Loucy (cell line): Measurements from ENCODE around the gene TNIP1.

Experiments
- H2AFZ ChIP-seq: fragments of 200-600 bp; sonication (generic); 2 replicates; pipeline ENCODE4 v1.6.0; 2016; ENCODE audit warnings: antibody characterized with exemption, mild to moderate bottlenecking, low read length, moderate library complexity
- H3F3A ChIP-seq: fragments of 200-600 bp; 2 replicates; pipeline ENCODE4 v1.6.0; 2016; ENCODE audit warnings: antibody characterized with exemption, low read depth, mild to moderate bottlenecking
- H3K27me3 ChIP-seq: fragments of 200-600 bp; sonication (generic); 2 replicates; pipeline ENCODE4 v1.6.1; 2014; ENCODE audit warnings: low read length, mild to moderate bottlenecking; ENCODE audit not compliant: insufficient read depth, poor library complexity, severe bottlenecking
- H3K36me3 ChIP-seq: fragments of 200-600 bp; sonication (generic); 2 replicates; pipeline ENCODE4 v1.6.1; 2016; ENCODE audit warnings: low read length; ENCODE audit not compliant: insufficient read depth
- H3K4me1 ChIP-seq: fragments of 200-600 bp; sonication (generic); 2 replicates; pipeline ENCODE4 v1.5.1; 2014; ENCODE audit warnings: low read length, mild to moderate bottlenecking; ENCODE audit not compliant: insufficient read depth, poor library complexity, severe bottlenecking
- H3K4me2 ChIP-seq: fragments of 200-600 bp; sonication (generic); 2 replicates; pipeline ENCODE4 v1.6.0; 2014; ENCODE audit warnings: antibody characterized with exemption, low read length, low read depth, mild to moderate bottlenecking; ENCODE audit not compliant: poor library complexity, severe bottlenecking
- H3K4me3 ChIP-seq: fragments of 200-600 bp; sonication (generic); 2 replicates; pipeline ENCODE4 v1.5.1; 2014; ENCODE audit warnings: low read length, mild to moderate bottlenecking, mixed read lengths; ENCODE audit not compliant: poor library complexity, severe bottlenecking
- H3K79me2 ChIP-seq: fragments of 200-600 bp; sonication (generic); 2 replicates; pipeline ENCODE4 v1.6.1; 2014; ENCODE audit warnings: low read length; ENCODE audit not compliant: insufficient read depth
- H3K9ac ChIP-seq: fragments of 200-600 bp; sonication (generic); 2 replicates; pipeline ENCODE4 v1.6.0; 2014; ENCODE audit warnings: mild to moderate bottlenecking, low read depth, low read length, moderate library complexity; ENCODE audit not compliant: poor library complexity, severe bottlenecking
- H3K9me2 ChIP-seq: fragments of 200-600 bp; sonication (generic); replicated peaks from 2 replicates; pipeline ENCODE4 v1.6.1; 2016; ENCODE audit warnings: low read depth, low read length, mixed read lengths
- H3K9me3 ChIP-seq: fragments of 200-600 bp; sonication (generic); 2 replicates; pipeline ENCODE4 v1.6.1; 2014; ENCODE audit warnings: mild to moderate bottlenecking, antibody characterized with exemption, low read length, low read depth; ENCODE audit not compliant: insufficient read depth
- H4K20me1 ChIP-seq: fragments of 200-600 bp; sonication (generic); 2 replicates; pipeline ENCODE4 v1.6.0; 2014; ENCODE audit warnings: antibody characterized with exemption, low read length, mild to moderate bottlenecking; ENCODE audit not compliant: insufficient read depth, poor library complexity, severe bottlenecking
- EZH2phosphoT487 ChIP-seq: fragments of 200-600 bp; IDR thresholded peaks from 2 replicates; pipeline ENCODE4 v1.6.1; 2018; ENCODE audit warnings: antibody characterized with exemption, mild to moderate bottlenecking, moderate library complexity, borderline replicate concordance
- TF ChIP-seq, protein P1 (sequence below): fragments of 200-600 bp; sonication (generic); conservative IDR thresholded peaks from 2 replicates; pipeline ENCODE4 v1.5.1; 2014; ENCODE audit warnings: mild to moderate bottlenecking, antibody characterized with exemption, low read length

Gene TNIP1

GRCh38 chr5:151041577-151042268, 39.1 kb downstream of the TNIP1 start:
- Histone ChIP-seq H3K36me3 (peaks cover 99% of the 10 kb centered on the region), H3K4me3 (no peak overlapping the region), H3K27me3 (no peaks in the 10 kb centered on the region), H3K9me3 (no peaks in the 10 kb centered on the region), H3K4me1 (no peaks in the 10 kb centered on the region), H3K79me2 (no peaks in the 10 kb centered on the region), H3K9ac (no peak overlapping the region), H3F3A (no peaks in the 10 kb centered on the region), H3K9me2 (no peaks in the 10 kb centered on the region), H2AFZ (no peak overlapping the region), H4K20me1 (no peaks in the 10 kb centered on the region), H3K4me2 (no peak overlapping the region)
- TF ChIP-seq, protein P1, sequence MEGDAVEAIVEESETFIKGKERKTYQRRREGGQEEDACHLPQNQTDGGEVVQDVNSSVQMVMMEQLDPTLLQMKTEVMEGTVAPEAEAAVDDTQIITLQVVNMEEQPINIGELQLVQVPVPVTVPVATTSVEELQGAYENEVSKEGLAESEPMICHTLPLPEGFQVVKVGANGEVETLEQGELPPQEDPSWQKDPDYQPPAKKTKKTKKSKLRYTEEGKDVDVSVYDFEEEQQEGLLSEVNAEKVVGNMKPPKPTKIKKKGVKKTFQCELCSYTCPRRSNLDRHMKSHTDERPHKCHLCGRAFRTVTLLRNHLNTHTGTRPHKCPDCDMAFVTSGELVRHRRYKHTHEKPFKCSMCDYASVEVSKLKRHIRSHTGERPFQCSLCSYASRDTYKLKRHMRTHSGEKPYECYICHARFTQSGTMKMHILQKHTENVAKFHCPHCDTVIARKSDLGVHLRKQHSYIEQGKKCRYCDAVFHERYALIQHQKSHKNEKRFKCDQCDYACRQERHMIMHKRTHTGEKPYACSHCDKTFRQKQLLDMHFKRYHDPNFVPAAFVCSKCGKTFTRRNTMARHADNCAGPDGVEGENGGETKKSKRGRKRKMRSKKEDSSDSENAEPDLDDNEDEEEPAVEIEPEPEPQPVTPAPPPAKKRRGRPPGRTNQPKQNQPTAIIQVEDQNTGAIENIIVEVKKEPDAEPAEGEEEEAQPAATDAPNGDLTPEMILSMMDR, result no peak
- TF ChIP-seq EZH2phosphoT487, result no peak

DNA sequence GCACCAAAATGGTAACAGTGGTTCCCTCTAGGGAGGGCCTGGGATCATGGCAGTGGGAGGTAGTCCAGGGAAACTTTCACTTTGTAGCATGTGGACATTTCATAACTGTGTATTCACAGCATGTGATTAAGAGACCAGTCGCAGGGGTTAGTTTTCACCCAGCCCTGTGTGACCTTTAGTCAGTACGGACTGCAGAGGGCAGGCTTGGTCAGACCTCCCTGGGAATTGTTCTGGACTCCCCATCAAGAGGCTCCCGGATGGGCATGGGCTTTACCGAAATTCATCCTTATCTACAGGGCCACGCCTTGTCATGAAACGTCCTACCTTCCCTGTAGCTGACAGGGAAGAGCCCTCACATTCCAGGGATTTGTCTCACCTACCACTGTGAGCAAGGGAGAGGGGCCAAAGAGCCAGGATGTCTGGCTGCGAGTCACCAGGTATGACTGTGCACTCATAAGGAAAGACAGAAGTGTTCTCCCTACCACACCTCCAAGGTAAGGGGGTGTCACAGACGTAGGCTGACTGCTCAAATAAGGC, 40.6 kb downstream of the TNIP1 start:
- peaks cover 99% of the 10 kb centered on the region for H3K36me3 ChIP-seq
- H3K9ac ChIP-seq, result no peak overlapping the region

DNA sequence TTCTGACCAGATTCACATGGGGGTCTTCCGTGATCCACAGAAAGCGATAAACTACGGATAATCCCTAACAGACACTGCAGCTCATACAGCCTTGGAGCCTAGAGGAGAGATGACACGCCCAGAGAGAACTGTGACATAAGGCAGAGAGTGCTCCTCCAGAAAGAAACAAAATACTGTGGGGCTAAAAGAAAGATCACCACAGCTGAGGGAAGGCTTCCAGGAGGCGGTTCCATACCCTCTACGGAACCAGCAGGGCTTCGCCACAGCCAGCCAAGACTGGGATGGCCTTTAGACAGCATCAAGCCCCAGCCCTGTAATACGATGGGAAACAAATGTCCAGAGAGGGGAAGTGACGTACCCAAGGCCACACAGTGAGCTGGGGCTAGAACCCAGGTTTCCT, 41.2 kb downstream of the TNIP1 start:
- Histone ChIP-seq H3F3A (no peaks in the 10 kb centered on the region), H3K4me2 (no peak overlapping the region), H3K4me3 (no peak overlapping the region)

More for the DNA sequence above, 40.6 kb downstream of the TNIP1 start:
- H3K4me3 ChIP-seq, result no peak overlapping the region
- H3K27me3 ChIP-seq, result no peaks in the 10 kb centered on the region
- H2AFZ ChIP-seq, result no peak overlapping the region
- no peaks in the 10 kb centered on the region for H3K79me2 ChIP-seq
- no peaks in the 10 kb centered on the region for H4K20me1 ChIP-seq
- no peak for TF ChIP-seq EZH2phosphoT487
- TF ChIP-seq, protein P1, result no peak
- no peaks in the 10 kb centered on the region for H3K4me1 ChIP-seq
- no peaks in the 10 kb centered on the region for H3F3A ChIP-seq
- H3K9me3 ChIP-seq, result no peaks in the 10 kb centered on the region
- no peaks in the 10 kb centered on the region for H3K9me2 ChIP-seq
- no peak overlapping the region for H3K4me2 ChIP-seq

More for the DNA sequence above, 41.2 kb downstream of the TNIP1 start:
- Histone ChIP-seq H3K79me2 (no peaks in the 10 kb centered on the region), H2AFZ (no peak overlapping the region), H3K9me2 (no peaks in the 10 kb centered on the region), H3K4me1 (no peaks in the 10 kb centered on the region), H4K20me1 (no peaks in the 10 kb centered on the region), H3K9ac (no peak overlapping the region), H3K27me3 (no peaks in the 10 kb centered on the region), H3K36me3 (peaks cover 99% of the 10 kb centered on the region), H3K9me3 (no peaks in the 10 kb centered on the region)
- TF ChIP-seq, protein P1, result no peak
- no peak for TF ChIP-seq EZH2phosphoT487
